Stimulated activated CD8-positive, alpha-beta memory T cell treated with anti-CD3 and anti-CD28 coated beads, Interleukin-7, amount 100 ng/mL, for 4 hours (primary cell): Measurements from ENCODE around the gene ARHGEF33.
A peak's percentile ranks its signal among the peaks of the same experiment; 100 is the strongest.
"Not testable (repeated sequence)": the region's sequence is repeated elsewhere in the genome, so short reads cannot be mapped to it uniquely, and the experiment has no call there.

Experiments
- DNase-seq, 2 donors: peaks; one replicate each; pipeline ENCODE4 v3.0.0-alpha.2; 2020; ENCODE audit warnings: low read depth in 2 of 2

Gene ARHGEF33

DNA sequence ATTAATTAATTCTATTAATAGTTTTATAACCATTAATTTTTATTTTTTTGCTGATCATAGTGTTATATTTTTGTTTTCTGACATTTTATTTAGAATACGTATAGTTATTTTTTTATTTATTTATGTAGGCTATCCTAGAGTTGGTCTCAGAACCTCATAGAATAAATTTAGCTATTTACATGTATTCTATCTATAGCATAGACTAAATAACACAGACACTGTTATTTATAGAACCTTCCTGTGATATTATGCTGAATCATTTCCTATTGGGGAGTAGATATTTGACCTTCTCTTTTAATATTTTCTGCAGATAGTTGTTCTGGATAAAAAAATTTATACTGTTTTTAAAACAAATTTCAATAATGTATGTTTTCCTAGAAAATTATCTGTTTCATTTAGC is 20.2 kb downstream of the ARHGEF33 start:
- DNase-seq = no peak

DNA sequence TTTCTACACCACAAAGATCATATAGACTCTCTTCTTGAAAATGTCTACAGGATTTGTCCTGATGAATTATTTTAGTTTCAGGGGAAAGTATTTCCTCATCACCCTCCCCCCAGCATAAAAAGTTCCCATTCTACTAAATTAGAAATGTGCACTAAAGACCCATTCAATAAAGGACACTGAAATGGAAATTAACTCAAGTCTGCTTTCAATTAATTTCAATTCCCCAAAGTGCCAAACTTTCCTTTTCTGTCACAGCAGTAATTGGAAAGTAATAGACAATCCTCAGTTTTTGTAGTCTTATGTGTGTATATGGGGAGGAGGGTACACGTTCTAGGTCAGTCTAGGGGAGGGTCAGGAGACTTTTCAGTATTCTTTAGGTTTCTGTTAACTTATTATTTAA is 21.5 kb downstream of the ARHGEF33 start:
- DNase-seq = no peak

DNA sequence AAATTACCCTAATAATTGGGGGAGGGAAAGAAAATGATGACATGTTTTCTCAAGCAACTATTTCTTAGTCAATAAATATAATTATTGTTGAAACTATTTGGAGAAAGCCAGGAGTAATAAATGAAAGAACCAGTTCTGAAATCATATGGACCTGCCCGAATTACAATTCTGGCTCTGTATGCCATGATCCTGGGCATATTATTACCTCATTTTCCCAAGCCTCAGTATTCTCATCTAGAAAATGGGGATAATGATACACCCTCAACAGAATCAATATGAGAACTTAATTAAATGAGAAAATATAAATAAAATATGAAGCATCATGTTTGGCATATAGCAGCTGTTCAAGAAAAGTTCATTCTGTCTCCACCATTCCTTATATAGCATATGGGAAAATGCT is 22.9 kb downstream of the ARHGEF33 start:
- no peak for DNase-seq

- no peak for DNase-seq
Observed at GRCh38 chr2:38922389-38922788, 32.7 kb downstream of the ARHGEF33 start.

GRCh38 chr2:38922902-38923301 is 33.2 kb downstream of the ARHGEF33 start:
- no peak for DNase-seq

GRCh38 chr2:38925982-38926381 is 36.3 kb downstream of the ARHGEF33 start:
- no peak for DNase-seq

DNA sequence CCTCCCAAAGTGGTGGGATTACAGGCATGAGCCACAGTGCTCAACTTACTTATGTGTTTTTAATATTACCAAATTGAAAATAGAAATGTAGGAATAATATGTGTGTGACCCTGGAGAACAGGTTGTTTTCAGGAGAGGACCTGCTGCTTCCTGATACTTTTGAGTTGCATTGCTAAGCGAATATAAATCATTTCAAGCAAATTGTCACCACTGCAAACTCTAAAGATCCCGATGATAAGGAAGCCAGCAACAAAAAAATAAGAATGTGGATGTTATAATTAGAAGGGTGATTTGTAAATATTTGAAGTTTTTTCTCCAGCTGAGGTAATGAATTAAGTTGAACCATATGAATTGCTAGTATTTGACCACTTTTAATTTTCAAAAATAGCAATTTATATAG is 40.9 kb downstream of the ARHGEF33 start:
- no peak for DNase-seq

DNA sequence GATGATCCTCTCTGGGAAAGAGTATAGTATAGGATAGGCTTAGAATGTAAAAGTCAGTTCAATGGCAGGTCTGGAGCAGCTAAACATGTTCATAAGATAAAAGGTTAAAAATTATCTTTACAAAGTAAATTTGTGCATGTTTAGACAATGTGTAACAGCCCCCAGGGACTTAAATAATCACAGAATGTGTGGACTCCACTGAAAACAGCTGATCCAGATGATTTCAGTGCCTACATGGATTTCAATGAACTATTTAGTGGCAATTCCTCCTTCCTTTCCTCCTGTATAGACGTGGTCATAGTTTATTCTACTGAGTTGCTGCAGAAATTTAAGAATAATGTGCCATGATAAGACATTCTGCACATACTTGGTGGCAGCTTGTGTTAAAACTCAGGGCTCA is 42.9 kb downstream of the ARHGEF33 start:
- DNase-seq = no peak

DNA sequence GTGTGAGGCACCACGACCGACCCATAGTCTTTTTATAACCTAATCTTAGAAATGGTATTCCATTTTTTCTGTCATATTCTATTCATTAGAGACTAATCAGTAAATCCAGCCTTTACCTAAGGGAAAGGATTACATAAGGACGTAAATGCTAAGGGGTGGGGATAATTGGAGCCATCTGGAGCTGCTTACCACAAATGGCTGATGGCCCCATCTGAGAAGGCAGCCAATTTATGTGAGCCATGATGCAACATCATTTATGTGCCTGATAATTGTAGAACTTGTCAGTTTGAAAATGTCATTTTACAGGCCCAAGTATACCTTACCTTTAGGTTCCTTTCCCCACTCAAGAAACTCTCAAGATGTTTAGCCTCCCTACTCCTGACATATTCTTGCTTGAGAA is 44.0 kb downstream of the ARHGEF33 start:
- DNase-seq = no peak

DNA sequence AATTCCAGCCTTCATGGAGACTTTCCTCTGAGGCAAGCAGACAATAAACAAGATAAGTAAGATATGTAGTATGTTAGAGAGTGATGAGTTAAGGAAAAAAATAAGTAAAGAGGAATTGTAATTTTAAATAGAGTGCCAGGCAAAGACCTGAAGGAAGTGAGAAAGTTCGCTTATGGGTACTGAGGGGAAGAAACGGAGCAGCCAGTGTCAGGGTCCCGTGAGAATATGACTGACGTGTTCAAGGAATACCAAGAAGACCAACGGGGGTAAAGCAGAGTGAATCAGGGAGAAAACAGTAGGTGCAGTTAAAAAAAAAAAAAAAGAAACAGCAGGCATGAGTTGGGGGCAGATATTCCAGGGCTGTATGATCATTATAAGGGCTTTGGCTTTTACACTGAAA is 45.1 kb downstream of the ARHGEF33 start:
- no peak for DNase-seq

- no peak for DNase-seq
Observed at GRCh38 chr2:38935568-38936172, 46.0 kb downstream of the ARHGEF33 start.

- not testable (repeated sequence) for DNase-seq
Observed at GRCh38 chr2:38936516-38936915, 46.8 kb downstream of the ARHGEF33 start.

DNA sequence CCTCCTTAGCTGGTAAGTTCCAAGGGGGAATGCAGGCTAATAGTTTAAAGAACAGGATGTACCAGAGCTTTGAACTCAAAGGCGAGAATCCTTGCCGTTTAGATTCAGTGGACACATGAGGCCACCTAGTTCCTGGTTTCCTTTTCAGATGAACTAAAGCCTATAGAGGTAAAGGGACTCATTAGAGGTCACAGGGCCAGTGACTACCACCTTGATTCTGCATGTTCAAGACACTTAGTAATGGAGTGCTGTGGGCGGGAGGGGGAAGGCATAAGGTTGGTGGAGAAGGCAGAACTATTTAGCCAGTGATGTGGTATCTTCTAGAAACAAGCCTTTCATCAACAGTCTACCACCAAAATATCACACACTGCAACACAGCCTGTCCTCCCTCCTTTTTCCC is 47.9 kb downstream of the ARHGEF33 start:
- no peak for DNase-seq

DNA sequence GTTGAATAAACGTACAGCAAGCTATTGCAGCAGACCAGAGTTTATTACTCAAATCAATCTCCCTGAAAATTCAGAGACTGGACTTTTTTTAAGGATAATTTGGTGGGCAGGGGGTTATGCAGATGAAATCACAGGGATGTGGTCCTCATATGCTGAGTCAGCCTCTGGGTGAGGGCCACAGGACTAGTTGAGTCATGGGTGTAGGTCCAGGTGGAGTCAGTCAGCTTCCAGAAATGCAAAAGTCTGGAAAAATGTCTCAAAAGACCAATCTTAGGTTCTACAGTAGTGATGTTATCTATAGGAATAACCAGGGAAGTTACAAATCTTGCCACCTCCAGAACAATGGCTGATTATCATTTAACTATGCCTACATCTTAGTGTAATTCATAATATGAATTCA is 51.1 kb downstream of the ARHGEF33 start:
- no peak for DNase-seq

GRCh38 chr2:38943784-38944183 is 54.1 kb downstream of the ARHGEF33 start:
- no peak for DNase-seq

DNA sequence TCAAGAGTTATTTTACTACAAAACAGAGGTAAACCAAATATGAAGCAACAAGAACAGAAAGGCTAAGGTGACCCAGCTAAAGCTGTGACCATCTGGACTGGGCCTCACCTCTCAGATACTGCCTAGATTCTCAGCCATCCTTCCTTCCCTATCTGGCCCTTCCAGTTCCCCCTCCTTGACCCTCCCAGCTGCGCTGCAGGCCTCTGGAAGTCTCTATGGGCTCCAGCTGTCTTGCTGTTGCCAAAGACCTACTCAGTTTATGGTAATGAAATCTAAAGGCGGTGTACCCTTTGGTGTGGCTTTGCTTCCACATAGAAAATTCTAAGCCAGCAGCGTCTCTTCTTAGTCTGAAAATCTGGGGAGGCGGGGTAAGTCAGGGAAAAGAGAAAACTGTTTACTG is 55.7 kb downstream of the ARHGEF33 start:
- DNase-seq = no peak

GRCh38 chr2:38945911-38946310 is 56.2 kb downstream of the ARHGEF33 start:
- no peak for DNase-seq

GRCh38 chr2:38947241-38948239 is 57.9 kb downstream of the ARHGEF33 start:
- peak; percentile 17 to 21 for DNase-seq

DNA sequence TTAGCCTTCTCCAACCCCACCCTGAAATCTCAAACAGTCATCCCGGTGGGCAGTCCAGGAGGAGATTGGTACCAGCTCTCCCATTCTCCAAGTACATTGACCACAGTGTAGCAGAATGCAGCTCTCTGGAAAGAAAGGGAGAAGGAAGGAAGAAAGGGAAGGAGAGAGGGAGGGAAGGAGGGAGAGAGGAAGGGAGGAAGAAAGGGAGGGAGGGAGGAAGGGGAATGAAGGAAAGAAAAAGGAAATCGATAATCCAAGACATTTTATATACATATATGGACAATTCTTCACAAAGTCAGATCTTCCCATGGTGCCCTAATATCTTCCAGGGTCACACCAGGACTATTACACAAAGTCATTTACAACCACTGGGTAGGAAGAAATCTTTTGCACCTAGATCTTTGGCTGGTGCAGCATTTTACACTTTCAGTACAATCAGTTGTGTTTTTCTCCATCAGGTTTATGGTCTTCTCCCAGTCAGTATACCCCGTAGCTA is 58.8 kb downstream of the ARHGEF33 start:
- no peak for DNase-seq

DNA sequence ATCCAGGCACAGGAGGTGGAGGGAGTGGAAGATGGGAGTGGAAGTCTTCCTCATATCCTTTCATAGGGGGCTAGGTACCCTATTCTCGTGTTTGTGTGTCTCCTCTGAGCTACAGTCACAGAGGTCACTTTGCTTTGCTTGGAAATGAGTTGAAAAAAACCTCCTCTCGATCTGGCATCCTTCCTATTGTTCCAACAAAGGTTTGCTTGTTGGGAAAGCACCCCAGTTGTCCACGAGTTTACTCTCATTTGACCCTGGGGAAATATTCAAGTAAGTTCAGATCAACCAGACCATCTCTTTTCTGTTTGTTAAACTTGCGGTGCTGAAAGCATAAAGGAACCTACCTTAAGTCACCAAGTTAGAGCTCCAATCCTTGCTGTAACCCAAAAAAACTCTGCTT is 59.3 kb downstream of the ARHGEF33 start:
- no peak for DNase-seq

DNA sequence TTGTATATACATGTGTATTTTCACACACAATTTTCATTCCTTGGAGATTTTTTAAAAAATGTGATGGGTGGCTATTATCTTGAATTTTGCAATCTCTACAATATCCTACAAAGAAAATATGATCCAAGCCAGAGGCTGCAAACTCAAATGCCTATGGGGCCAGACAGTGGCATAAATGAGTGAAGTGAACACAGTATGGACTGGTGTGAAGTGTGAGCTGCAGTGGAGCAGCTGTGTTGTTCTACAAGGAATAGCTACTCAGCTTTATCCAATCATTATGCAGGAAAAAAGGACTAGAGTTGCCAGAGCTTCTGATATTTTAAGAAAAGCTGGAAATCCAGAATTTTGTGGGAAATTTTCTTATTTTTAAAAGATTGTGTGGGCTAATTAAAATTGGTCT is 62.1 kb downstream of the ARHGEF33 start:
- no peak for DNase-seq

GRCh38 chr2:38957972-38958371 is 68.3 kb downstream of the ARHGEF33 start:
- DNase-seq = no peak

- no peak for DNase-seq
Observed at GRCh38 chr2:38959466-38959865, 69.8 kb downstream of the ARHGEF33 start.
